ENCODE results near the gene SLC46A3. TPM values are rescaled to one million over a fixed set of nuclear protein-coding genes. Genes with fewer than 3 reads are reported as not detected.
"Not testable (repeated sequence)": the region's sequence is repeated elsewhere in the genome, so short reads cannot be mapped to it uniquely, and the experiment has no call there.

Gene SLC46A3
- total RNA-seq, 4 donors from 2014 or later = 8.3 to 20.7 (median 12.0) TPM

DNA sequence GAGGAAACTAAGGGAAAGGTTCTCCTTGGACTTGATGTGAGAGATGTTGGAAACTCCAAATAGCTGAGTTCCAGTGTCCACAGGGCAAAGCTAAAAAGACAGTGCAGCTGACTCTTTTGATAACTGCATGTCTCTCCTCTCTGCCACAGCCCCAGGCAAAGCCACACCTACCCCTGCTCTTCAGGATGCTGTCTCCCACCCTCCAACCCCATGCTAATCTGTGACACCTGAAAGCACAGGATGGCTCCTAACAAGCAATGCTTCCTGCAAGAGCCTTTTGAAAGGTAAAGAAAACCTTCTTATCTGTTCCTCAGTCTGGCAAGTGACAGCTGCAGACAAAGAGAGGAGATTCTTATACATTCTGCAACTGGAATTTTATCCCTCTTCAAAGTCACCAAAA is 14.5 kb downstream of the SLC46A3 start:
- H3K36me3 ChIP-seq = peaks cover 0 to 61% of the 10 kb centered on the region in 2 donors
- no peaks in the 10 kb centered on the region for H3K4me1 ChIP-seq
- H3K27me3 ChIP-seq = no peaks in the 10 kb centered on the region
- H3K9me3 ChIP-seq = no peaks in the 10 kb centered on the region
- no peak overlapping the region for H3K27ac ChIP-seq
- H3K4me3 ChIP-seq = no peak overlapping the region
- ATAC-seq = no peak
- TF ChIP-seq POLR2AphosphoS5 (IDR thresholded peaks at IDR 0.05) = no peak
- TF ChIP-seq EP300 (IDR thresholded peaks at IDR 0.05) = no peak
- no peak for TF ChIP-seq CTCF (IDR thresholded peaks at IDR 0.05)
- no peak for TF ChIP-seq POLR2A (IDR thresholded peaks at IDR 0.05)

DNA sequence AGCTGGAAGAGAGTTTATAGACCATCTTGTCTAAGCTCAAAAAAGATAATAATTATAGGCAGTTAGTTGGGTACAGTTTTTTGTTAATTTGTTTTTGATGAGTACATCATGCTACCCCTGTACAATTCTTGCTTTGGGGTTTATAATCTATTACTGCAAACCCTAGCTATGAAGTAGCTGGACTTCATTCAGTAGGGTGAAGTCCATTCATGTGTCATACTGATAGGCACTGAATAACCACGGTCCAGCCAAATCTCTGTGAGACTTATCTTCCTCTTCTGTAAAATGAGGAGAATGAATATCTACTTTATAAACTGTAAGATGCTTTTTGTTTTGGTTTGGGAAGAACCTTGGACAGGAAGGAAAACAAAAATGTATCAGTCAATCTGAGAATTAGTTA is 19.5 kb downstream of the SLC46A3 start:
- no peak for ATAC-seq
- Histone ChIP-seq H3K27me3 (no peaks in the 10 kb centered on the region), H3K27ac (no peak overlapping the region), H3K4me3 (no peak overlapping the region), H3K4me1 (no peaks in the 10 kb centered on the region), H3K36me3 (peaks cover 0 to 66% of the 10 kb centered on the region in 2 donors), H3K9me3 (no peaks in the 10 kb centered on the region)
- no peak for TF ChIP-seq POLR2A (IDR thresholded peaks at IDR 0.05)
- TF ChIP-seq CTCF (IDR thresholded peaks at IDR 0.05) = no peak
- no peak for TF ChIP-seq POLR2AphosphoS5 (IDR thresholded peaks at IDR 0.05)
- TF ChIP-seq EP300 (IDR thresholded peaks at IDR 0.05) = no peak
- WGBS, 2 donors (ENCODE audit: low coverage in 1 of 2) = 90 to 100% methylated on average over 1 of the region's 1 CpG

- Histone ChIP-seq H3K4me1 (no peaks in the 10 kb centered on the region), H3K36me3 (peaks cover 0 to 48% of the 10 kb centered on the region in 2 donors), H3K27ac (no peak overlapping the region), H3K27me3 (no peaks in the 10 kb centered on the region), H3K9me3 (no peaks in the 10 kb centered on the region), H3K4me3 (no peak overlapping the region)
- no peak for TF ChIP-seq POLR2AphosphoS5 (IDR thresholded peaks at IDR 0.05)
- no peak for TF ChIP-seq CTCF (IDR thresholded peaks at IDR 0.05)
- TF ChIP-seq EP300 (IDR thresholded peaks at IDR 0.05) = no peak
- no peak for TF ChIP-seq POLR2A (IDR thresholded peaks at IDR 0.05)
- 69% methylated on average over 1 of the region's 1 CpG; no CpG with 5 or more reads in 1 of the 2 donors for WGBS, 2 donors (ENCODE audit: low coverage in 1 of 2)
- ATAC-seq = no peak
These were observed 21.3 kb downstream of the SLC46A3 start for GRCh38 chr13:28697441-28697840.

DNA sequence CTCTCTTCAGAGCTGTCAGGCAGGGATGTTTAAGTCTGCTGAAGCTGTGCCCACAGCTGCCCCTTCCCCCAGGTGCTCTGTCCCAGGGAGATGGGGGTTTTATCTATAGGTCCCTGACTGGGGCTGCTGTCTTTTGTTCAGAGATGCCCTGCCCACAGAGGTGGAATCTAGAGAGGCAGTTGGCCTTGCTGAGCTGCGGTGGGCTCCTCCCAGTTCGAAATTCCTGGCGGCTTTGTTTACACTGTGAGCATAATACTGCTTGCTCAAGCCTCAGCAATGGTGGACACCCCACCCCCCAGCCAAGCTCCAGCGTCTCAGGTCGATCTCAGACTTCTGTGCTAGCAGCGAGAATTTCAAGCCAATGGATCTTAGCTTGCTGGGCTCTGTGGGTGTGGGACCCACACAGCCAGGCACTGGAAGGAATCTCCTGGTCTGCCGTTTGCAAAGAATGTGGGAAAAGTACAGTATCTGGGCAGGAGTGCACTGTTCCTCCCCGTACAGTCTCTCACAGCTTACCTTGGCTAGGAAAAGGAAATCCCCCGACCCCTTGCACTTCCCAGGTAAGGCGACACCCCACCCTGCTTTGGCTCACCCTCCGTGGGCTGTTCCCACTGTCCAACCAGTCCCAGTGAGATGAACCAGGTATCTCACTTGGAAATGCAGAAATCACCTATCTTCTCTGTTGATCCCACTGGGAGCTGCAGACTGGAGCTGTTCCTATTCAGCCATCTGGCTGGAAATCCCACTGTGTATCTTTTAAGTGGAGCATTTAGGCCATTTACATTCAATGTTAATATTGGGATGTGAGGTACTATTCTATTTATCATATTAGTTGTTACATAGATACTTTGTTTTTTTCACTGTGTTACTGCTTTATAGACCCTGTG is 24.9 kb downstream of the SLC46A3 start:
- not testable (repeated sequence) for H3K4me1 ChIP-seq, ATAC-seq, H3K27ac ChIP-seq, H3K4me3 ChIP-seq, H3K27me3 ChIP-seq, H3K9me3 ChIP-seq
- 43% methylated on average over 6 of the region's 11 CpGs; no CpG with 5 or more reads in 1 of the 2 donors for WGBS, 2 donors (ENCODE audit: low coverage in 1 of 2)
- peaks cover 0 to 14% of the 10 kb centered on the region in 2 donors for H3K36me3 ChIP-seq

DNA sequence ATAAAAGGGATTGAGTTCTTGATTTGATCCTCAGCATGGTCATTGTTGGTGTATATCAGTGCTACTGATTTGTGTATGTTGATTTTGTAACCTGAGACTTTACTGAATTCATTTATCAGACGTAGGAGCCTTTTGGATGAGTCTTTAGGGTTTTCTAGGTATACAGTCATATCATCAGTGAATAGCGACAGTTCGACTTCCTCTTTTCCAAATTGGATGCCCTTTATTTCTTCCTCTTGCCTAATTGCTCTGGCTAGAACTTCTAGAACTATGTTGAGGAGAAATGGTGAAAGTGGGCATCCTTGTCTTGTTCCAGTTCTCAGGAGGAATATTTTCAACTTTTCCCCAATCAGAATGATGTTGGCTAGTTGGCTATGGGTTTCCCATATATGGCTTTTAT is 32.9 kb downstream of the SLC46A3 start:
- TF ChIP-seq CTCF (IDR thresholded peaks at IDR 0.05) (no peak), POLR2A (IDR thresholded peaks at IDR 0.05) (no peak), EP300 (IDR thresholded peaks at IDR 0.05) (no peak), POLR2AphosphoS5 (IDR thresholded peaks at IDR 0.05) (no peak)
- no peak for ATAC-seq
- Histone ChIP-seq H3K4me3 (no peak overlapping the region), H3K36me3 (no peaks in the 10 kb centered on the region), H3K4me1 (no peaks in the 10 kb centered on the region), H3K27me3 (no peaks in the 10 kb centered on the region), H3K9me3 (no peaks in the 10 kb centered on the region), H3K27ac (no peak overlapping the region)
- 70 to 75% methylated on average over 3 of the region's 3 CpGs for WGBS, 2 donors (ENCODE audit: low coverage in 1 of 2)

All from gastroesophageal sphincter (tissue), 4 donors.